Hepatocyte (in vitro differentiated cells): ENCODE results near the gene LCORL. TPM values are rescaled to one million over a fixed set of nuclear protein-coding genes. Genes with fewer than 3 reads are reported as not detected.
"Not testable (repeated sequence)": the region's sequence is repeated elsewhere in the genome, so short reads cannot be mapped to it uniquely, and the experiment has no call there.

Source experiments
- DNase-seq: peaks from one replicate; pipeline ENCODE4 v3.0.0-alpha.2; 2016; ENCODE audit warnings: low spot score
- H2AFZ ChIP-seq: fragments of 200-600 bp; sonication (generic); 2 replicates; pipeline ENCODE4 v1.6.0; 2016; ENCODE audit warnings: antibody characterized with exemption, mild to moderate bottlenecking
- H3K27ac ChIP-seq: fragments of 200-600 bp; sonication (generic); 2 replicates; pipeline ENCODE4 v1.5.1; 2016; ENCODE audit warnings: mild to moderate bottlenecking
- H3K27me3 ChIP-seq: fragments of 200-600 bp; sonication (generic); 2 replicates; pipeline ENCODE4 v1.6.1; 2016
- H3K36me3 ChIP-seq: fragments of 200-600 bp; sonication (generic); replicated peaks from 2 replicates; pipeline ENCODE4 v1.5.1; 2016; ENCODE audit warnings: low read depth; ENCODE audit not compliant: insufficient read depth
- H3K4me1 ChIP-seq: fragments of 200-600 bp; sonication (generic); 2 replicates; pipeline ENCODE4 v1.5.1; 2016; ENCODE audit warnings: mild to moderate bottlenecking, moderate library complexity; ENCODE audit not compliant: insufficient read depth
- H3K4me2 ChIP-seq: fragments of 200-600 bp; sonication (generic); 2 replicates; pipeline ENCODE4 v1.6.0; 2016
- H3K4me3 ChIP-seq: fragments of 200-600 bp; sonication (generic); 2 replicates; pipeline ENCODE4 v1.5.1; 2016; ENCODE audit warnings: mild to moderate bottlenecking
- H3K79me2 ChIP-seq: fragments of 200-600 bp; sonication (generic); 2 replicates; pipeline ENCODE4 v1.6.0; 2017; ENCODE audit warnings: mild to moderate bottlenecking
- H3K9me2 ChIP-seq: fragments of 200-600 bp; sonication (generic); replicated peaks from 2 replicates; pipeline ENCODE4 v1.6.0; 2017; ENCODE audit warnings: mild to moderate bottlenecking; ENCODE audit not compliant: insufficient read depth
- H3K9me3 ChIP-seq: fragments of 200-600 bp; sonication (generic); 2 replicates; pipeline ENCODE4 v1.5.1; 2016; ENCODE audit warnings: low read depth, mild to moderate bottlenecking
- H4K20me1 ChIP-seq: fragments of 200-600 bp; sonication (generic); 2 replicates; pipeline ENCODE4 v1.6.0; 2016; ENCODE audit warnings: mild to moderate bottlenecking; ENCODE audit not compliant: insufficient read depth, poor library complexity, severe bottlenecking
- EZH2 ChIP-seq: fragments of 200-600 bp; sonication (generic); IDR thresholded peaks from 2 replicates; pipeline ENCODE4 v1.6.1; 2016; ENCODE audit warnings: antibody characterized with exemption, mild to moderate bottlenecking, borderline replicate concordance
- EZH2phosphoT487 ChIP-seq: fragments of 200-600 bp; sonication (generic); IDR thresholded peaks from one replicate; pipeline ENCODE4 v1.6.1; 2018; ENCODE audit warnings: antibody characterized with exemption, mild to moderate bottlenecking, low read depth, moderate library complexity; ENCODE audit not compliant: unreplicated experiment, severe bottlenecking
- WGBS: methylation state at CpG from one replicate; pipeline ENCODE4 v1.1.6; 2016; ENCODE audit warnings: low lambda C conversion rate; ENCODE audit errors: missing lambda C conversion rate; 5-methylcytosine and 5-hydroxymethylcytosine counted together
- polyA plus RNA-seq: library from polyadenylated mRNA; unstranded; fragments of >200 nt; fragmentation: Nextera tagmentation; extraction: Ambion mirVana; gene quantifications from 2 replicates; pipeline ENCODE4 v1.2.1, GENCODE V29; 2016
- total RNA-seq: library from RNA; depleted of rRNA; stranded (reverse); fragments of >200 nt; gene quantifications from 2 replicates; pipeline ENCODE4 v1.2.3, GENCODE V29; 2014
- TF ChIP-seq, protein P1 (sequence below): fragments of 200-600 bp; sonication (generic); IDR thresholded peaks from 2 replicates; pipeline ENCODE4 v1.5.1; 2016; ENCODE audit warnings: antibody characterized with exemption, mild to moderate bottlenecking; ENCODE audit not compliant: poor library complexity

Gene LCORL
- total and polyA plus RNA-seq, 2 experiments from 2014 or later = 9.4 to 19.6 TPM

DNA sequence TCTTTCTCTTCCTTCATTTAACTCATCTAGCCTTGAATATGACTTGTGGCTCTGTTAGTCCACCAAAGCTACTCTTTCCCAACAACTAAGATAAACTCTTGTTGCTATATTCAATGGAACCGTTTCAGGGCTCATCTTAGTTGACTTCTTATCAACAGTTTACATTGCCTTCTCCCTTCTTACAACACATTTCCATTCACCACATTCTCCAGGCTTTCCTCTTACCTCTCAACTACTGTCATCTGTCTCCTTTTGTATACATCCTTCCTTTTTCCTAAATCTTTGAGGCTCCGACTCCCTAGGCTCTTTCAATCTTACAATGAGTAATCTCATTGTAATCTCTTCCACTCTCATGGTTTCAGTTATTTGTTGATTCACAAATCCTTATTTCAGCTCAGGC is 152.2 kb downstream of the LCORL start:
- H4K20me1 ChIP-seq = no peaks in the 10 kb centered on the region
- H3K9me2 ChIP-seq = no peaks in the 10 kb centered on the region
- H3K4me2 ChIP-seq = no peak overlapping the region
- H3K27me3 ChIP-seq = no peaks in the 10 kb centered on the region
- H3K4me1 ChIP-seq = no peaks in the 10 kb centered on the region
- no peak overlapping the region for H3K4me3 ChIP-seq
- no peaks in the 10 kb centered on the region for H3K9me3 ChIP-seq
- H2AFZ ChIP-seq = no peak overlapping the region
- no peaks in the 10 kb centered on the region for H3K79me2 ChIP-seq
- H3K36me3 ChIP-seq = no peaks in the 10 kb centered on the region
- DNase-seq = no peak
- TF ChIP-seq EZH2 (no peak), EZH2phosphoT487 (no peak)
- TF ChIP-seq, protein P1, sequence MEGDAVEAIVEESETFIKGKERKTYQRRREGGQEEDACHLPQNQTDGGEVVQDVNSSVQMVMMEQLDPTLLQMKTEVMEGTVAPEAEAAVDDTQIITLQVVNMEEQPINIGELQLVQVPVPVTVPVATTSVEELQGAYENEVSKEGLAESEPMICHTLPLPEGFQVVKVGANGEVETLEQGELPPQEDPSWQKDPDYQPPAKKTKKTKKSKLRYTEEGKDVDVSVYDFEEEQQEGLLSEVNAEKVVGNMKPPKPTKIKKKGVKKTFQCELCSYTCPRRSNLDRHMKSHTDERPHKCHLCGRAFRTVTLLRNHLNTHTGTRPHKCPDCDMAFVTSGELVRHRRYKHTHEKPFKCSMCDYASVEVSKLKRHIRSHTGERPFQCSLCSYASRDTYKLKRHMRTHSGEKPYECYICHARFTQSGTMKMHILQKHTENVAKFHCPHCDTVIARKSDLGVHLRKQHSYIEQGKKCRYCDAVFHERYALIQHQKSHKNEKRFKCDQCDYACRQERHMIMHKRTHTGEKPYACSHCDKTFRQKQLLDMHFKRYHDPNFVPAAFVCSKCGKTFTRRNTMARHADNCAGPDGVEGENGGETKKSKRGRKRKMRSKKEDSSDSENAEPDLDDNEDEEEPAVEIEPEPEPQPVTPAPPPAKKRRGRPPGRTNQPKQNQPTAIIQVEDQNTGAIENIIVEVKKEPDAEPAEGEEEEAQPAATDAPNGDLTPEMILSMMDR = no peak
- WGBS = 74% methylated on average over 2 of the region's 2 CpGs
- no peak overlapping the region for H3K27ac ChIP-seq

DNA sequence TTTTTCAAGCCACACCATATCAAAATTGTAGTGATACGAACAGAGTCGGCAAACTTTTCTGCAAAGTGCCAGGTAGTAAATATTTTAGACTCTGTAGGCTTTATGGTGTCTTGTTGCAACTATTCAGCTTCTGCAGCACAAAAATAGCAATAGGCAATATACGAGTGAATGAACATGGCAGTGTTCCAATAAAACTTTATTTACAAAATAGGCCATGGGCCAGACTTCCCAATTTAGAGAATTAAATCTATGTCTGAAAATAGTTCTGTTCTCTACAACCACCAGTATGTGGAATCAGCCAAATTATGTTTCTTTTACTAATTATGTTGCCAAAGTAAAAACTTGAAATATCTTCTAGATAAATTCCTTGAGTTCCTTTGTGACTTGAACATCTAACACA is 154.3 kb downstream of the LCORL start:
- H3K27me3 ChIP-seq = no peaks in the 10 kb centered on the region
- no peak for DNase-seq
- H3K4me3 ChIP-seq = no peak overlapping the region
- H3K36me3 ChIP-seq = no peaks in the 10 kb centered on the region
- no peaks in the 10 kb centered on the region for H4K20me1 ChIP-seq
- H3K79me2 ChIP-seq = no peaks in the 10 kb centered on the region
- H2AFZ ChIP-seq = no peak overlapping the region
- TF ChIP-seq, protein P1 = no peak
- no peak for TF ChIP-seq EZH2phosphoT487
- TF ChIP-seq EZH2 = no peak
- 94% methylated on average over 3 of the region's 3 CpGs for WGBS
- H3K9me2 ChIP-seq = no peaks in the 10 kb centered on the region
- no peaks in the 10 kb centered on the region for H3K4me1 ChIP-seq
- no peaks in the 10 kb centered on the region for H3K9me3 ChIP-seq
- H3K27ac ChIP-seq = no peak overlapping the region
- no peak overlapping the region for H3K4me2 ChIP-seq

DNA sequence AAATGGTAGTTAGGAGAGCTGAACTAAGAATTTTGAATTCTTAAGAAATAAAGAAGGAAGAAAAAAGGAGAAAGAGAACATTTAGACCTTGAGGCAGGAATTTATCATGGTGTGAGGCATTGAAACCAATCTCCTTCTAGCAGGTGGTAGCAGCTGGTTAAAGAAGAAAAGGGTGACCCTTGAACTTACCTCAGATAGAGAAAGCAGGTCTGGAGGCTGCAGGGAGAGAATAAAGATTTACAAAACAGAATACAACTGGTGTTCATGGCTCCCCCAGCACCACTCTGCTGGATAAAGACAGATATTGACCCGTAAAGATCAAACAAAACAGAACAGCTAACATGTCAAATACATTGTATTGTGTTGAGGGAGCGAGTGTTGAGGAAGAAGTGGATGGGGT is 154.7 kb downstream of the LCORL start:
- no peaks in the 10 kb centered on the region for H4K20me1 ChIP-seq
- no peak overlapping the region for H3K4me2 ChIP-seq
- no peaks in the 10 kb centered on the region for H3K9me3 ChIP-seq
- no peaks in the 10 kb centered on the region for H3K27me3 ChIP-seq
- no peak overlapping the region for H3K27ac ChIP-seq
- no peaks in the 10 kb centered on the region for H3K9me2 ChIP-seq
- TF ChIP-seq EZH2 (no peak), EZH2phosphoT487 (no peak)
- TF ChIP-seq, protein P1 = no peak
- no peak overlapping the region for H2AFZ ChIP-seq
- WGBS = 80% methylated on average over 2 of the region's 2 CpGs
- no peaks in the 10 kb centered on the region for H3K36me3 ChIP-seq
- H3K79me2 ChIP-seq = no peaks in the 10 kb centered on the region
- H3K4me1 ChIP-seq = no peaks in the 10 kb centered on the region
- H3K4me3 ChIP-seq = no peak overlapping the region
- no peak for DNase-seq

DNA sequence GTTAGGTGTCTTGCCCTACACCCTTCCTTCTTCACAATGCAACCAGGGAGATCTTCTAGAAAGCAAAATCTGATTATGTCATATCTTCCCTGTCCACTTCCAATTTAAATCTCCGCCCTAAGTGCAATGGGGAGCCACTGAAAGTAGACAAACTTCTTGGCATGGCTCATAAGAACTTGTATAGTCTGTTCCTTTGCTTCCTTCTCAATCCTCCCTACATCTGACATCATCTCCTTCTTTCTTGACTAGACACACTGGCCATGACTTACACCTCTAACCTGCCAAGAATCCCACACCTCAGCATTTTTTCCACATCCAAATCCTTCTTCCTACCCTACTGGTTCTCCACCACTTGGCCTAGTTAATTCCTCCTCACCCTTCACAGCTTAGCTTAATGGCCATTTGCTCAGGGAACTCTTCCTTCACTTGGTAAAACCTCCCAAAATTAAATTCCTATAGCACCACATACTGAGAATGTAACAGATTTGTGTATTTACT is 155.6 kb downstream of the LCORL start:
- Histone ChIP-seq H3K36me3 (no peaks in the 10 kb centered on the region), H4K20me1 (no peaks in the 10 kb centered on the region), H2AFZ (no peak overlapping the region), H3K27me3 (no peaks in the 10 kb centered on the region), H3K79me2 (no peaks in the 10 kb centered on the region), H3K27ac (no peak overlapping the region), H3K9me2 (no peaks in the 10 kb centered on the region), H3K9me3 (no peaks in the 10 kb centered on the region), H3K4me3 (no peak overlapping the region), H3K4me2 (no peak overlapping the region), H3K4me1 (no peaks in the 10 kb centered on the region)
- 100% methylated on average over 1 of the region's 1 CpG for WGBS
- DNase-seq = no peak
- TF ChIP-seq EZH2phosphoT487 (no peak), EZH2 (no peak)
- TF ChIP-seq, protein P1 = no peak

DNA sequence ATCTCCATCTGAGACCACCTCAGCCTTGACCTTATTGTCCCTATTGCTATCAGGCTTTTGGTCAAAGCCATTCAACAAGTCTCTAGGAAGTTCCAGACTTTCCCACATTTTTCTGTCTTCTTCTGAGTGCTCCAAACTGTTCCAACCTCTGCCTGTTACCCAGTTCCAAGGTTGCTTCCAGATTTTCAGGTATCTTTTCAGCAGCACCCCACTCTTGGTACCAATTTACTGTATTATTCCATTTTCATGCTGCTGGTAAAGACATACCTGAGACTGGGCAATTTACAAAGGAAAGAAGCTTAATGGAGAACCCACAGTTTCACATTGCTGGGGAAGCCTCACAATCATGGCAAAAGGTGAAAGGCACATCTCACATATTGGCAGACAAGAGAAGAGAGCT is 159.6 kb downstream of the LCORL start:
- H3K36me3 ChIP-seq, DNase-seq, H4K20me1 ChIP-seq, H3K4me2 ChIP-seq, H3K27ac ChIP-seq, H3K4me3 ChIP-seq, H3K79me2 ChIP-seq, H3K9me3 ChIP-seq, H3K4me1 ChIP-seq, H3K9me2 ChIP-seq, H2AFZ ChIP-seq, H3K27me3 ChIP-seq: not testable (repeated sequence)
